Activated T-helper 1 cell treated with Interleukin-2 at 50 U/mL for 16 hours (primary cell): ENCODE results near the gene FGGY.

ENCODE experiments used
- DNase-seq: peaks from one replicate; pipeline ENCODE4 v3.0.0-alpha.2; 2020; ENCODE audit warnings: low read depth

Gene FGGY

DNA sequence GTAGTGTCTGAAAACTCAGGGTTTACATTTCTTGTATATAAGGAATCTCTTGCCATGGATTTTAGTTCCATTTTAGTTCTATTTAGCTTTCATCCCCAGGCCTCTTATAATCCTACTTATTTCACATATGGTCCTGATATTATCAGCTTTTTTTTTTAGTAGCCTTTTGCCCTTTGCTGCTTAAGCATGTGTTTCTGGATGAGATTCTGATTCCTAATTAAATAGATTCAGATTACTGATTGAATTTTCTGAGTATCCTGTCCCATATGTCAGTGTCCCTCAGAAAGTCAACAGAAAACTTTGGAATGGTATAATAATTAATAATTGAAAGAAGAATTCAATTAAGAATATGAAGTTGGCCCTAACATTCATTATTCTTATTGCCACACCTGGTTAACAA, 383.1 kb downstream of the FGGY start:
- no peak for DNase-seq

DNA sequence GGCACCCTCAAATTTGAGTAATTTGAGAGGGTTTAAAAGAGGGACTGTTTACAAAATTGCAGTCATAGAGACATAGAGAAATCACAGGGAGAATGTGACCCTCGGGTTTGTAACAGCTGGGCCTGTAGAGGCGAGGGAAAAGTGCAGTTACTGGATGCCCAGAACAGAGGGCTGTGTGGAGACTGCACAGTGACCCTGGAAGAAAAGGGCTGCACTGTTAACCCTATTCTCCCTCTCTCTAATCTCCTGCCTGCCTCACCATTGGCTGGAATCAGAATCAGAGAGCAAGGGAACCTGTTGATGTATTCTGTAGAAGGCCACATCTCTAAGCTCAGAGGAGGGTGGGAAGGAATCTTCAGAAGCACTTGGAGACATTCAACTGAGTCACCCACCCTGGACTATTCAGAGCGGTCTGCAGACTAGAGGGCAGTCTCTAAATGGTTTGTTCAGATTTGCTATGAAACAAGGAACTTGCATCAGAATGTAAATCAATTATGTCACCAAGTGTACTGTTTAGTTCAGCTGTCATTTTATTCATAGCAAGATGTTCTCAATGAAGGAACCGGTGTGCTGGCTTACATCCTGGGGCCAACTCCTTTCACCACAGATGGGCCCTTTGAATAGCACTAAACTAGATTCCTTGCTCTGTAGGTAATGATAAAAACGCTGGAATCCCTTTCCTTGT, 385.6 kb downstream of the FGGY start:
- DNase-seq, result no peak

DNA sequence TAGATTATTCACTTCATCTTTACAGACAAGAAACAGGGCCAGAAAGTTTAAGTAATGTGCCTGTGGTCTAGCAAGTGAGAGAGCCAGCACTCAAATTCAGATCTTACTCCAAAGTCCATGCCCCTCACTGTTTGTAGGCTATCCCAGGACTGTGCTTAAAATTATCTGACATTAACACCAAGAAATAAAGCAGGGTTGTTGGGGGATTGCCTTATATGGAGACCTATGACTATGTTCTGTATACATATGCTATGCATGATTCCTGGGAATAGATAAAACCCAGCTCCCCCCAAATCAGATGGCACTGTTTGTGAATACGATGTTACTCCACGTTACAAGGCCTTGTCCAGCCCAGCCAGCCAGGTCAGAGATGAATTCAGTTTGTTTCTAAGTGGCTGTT, 386.3 kb downstream of the FGGY start:
- DNase-seq, result no peak

DNA sequence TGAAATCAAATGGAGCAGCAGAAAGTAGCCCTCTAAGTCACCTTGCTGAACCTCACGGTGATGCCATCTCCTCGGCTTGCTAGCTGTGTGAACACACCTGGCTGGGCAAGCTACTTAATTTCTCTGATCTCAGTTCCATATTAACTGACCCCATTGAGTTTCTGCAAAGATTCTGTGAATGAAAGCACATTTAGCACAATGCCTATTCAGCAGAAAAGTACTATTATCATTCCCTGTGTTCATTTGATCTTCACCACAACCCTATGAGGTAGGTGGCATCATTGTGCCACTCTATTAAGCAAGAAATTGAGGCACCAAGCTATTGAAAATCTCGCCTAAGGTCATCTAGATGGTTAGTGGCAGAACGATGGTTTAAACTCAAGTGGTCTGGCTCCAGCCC, 387.8 kb downstream of the FGGY start:
- DNase-seq, result no peak

DNA sequence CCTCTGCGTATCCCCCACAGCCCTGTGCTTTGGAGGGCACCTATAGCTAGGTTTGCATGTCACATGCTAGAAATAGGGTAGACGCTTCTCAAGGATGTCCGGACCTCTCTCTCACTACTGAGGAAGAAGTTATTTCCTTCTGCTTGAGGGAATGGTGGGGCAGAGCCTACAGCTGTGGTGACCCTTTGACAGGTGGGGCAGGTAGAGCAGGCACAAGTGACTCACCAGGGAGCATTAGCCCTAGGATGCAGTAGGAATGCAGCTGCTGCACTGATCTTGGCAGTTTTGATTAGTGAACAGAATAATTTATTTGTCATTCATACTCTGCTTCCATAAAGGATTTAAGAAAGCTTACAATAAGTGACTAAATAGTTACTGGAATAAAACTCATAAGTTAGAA, 388.2 kb downstream of the FGGY start:
- no peak for DNase-seq

DNA sequence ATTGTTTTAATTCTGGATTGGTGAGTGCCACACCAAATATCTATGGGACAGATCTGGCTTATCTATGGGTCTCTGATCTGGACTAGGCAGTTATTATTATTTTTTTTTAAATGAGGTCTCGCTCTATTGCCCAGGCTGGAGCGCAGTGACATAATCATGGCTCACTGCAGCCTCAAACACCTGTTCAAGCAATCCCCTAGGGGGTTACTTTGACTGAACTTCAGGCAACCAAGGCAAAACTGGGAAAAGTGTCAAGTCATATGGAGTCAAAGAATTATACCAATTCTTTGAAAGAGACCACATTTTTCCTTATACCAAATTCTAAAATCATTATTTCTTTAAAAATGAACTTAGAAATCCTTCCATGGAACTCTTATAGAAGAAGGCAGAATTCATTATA, 388.8 kb downstream of the FGGY start:
- no peak for DNase-seq

DNA sequence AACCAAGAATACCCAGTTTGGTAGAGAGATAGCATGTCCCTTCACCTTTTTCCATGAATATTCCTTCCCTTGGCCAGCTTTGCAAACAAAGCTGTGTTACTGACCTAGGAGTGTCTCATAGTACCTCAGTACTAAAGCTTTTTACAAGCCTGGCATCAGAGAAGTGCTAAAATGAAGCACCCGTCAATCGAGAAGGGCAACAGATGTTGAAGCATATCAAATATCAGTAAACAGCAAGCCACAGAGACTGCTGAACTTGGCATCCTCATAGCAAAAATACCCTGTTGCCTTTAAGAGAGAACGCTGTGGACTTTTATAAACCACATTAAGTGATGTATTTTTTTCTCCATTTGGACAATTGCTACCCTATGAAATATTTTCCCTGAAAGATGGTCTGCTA, 389.3 kb downstream of the FGGY start:
- no peak for DNase-seq

DNA sequence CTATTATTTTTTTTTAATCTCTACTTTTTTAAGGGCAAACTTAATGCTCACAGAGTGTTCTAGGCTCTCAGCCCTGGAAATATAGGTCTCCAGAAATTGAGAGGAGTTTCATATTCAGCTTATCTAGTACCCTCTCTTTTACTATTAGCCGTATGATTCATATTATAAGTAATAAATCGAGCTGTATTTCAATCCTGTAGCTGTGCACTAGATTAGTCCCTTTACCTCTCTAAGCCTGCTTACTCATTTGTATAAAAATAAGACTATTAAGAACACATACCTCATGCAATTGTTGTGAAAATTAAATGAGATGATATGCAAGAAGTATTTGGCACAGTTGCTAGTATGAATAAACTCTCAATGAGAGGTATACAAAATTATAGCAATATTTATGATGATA, 389.7 kb downstream of the FGGY start:
- no peak for DNase-seq

DNA sequence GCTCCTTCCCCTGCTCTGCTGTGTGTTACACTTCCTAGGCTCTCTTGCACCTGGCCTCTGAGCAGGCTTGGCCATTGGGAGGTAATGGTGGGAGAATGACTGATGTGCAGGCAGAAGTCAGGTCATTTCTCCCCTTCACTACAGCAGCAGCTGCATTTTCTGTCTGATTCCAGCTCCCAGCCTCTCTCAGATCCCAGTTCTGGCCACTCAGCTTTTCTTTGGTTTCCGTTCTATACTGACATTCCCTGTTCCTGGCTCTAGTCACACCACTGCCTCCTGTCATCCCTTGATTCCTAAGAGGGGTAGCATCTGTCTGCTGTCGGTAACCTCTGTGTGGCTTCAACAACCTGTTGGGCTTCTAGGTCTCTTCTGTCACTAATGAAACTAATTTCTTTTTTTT, 390.2 kb downstream of the FGGY start:
- DNase-seq, result no peak

DNA sequence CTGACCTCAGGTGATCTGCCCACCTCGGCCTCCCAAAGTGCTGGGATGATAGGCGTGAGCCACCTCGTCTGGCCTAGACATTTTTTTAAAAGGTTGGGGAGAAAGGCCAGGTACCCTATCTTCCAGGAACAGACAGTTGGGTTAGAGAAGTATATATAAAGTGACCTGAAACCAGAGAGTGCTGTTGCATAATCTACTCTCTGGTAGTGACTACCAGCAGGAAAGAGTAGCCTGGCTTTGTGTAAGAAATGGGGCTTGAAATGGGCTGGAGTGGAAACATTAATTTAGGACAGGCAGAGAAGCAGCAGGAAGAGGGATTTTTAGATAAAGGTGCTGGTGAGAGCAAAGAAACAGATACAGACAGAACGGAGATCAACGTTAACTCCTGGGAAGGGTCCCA, 392.1 kb downstream of the FGGY start:
- no peak for DNase-seq

DNA sequence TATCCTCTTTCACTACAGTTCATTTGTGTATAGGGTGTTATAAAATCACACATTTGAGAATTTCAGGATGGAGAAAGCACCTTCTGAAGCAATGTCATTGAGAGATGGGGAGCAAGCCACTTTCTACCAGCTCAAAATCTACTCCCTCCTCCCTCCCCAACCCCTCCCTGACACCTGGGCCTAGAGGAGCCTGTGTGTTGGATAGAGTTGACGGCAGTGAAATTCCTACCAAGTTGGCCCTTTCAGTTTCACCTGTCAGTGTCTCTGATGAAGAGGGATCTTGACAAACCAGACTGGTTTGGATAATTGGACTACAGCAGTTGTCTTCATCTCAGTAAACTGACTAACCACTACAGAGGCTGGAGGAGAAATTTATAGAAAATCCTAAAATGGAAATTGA, 392.8 kb downstream of the FGGY start:
- no peak for DNase-seq

DNA sequence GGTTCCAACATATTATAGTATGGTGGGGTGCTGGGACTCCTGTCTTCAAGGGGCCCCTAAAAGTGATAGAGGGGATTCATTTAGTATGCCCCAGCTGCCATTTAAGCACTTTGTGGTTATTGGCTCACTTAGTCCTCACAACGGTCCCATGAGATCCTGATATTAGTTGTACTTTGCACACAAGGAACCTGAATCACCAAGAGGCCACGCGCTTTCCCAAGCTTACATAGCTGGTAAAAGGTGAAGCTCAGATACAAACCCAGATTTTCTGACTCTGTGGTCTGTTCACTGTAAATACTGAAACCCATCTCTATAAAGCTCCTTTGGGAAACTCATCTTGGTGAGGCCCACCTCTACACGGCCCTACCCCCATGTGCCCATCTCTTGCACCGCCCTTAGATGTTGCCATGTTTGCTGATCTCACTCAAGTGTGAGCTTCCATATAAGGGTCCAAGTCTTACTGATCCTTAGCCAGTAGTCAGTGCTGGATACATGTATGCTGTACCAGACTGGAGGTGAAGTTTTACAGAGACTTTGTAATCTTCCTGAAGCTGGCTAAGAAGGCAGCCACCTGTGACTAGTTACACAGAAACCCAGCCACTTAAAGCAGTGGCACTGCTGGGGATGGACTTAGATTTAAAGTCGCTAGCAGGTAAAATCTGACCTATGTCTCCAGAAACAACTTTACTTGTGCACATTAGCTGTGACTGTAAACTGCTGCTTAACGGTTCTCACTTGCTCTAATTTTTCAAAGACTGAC, 393.5 kb downstream of the FGGY start:
- no peak for DNase-seq

DNA sequence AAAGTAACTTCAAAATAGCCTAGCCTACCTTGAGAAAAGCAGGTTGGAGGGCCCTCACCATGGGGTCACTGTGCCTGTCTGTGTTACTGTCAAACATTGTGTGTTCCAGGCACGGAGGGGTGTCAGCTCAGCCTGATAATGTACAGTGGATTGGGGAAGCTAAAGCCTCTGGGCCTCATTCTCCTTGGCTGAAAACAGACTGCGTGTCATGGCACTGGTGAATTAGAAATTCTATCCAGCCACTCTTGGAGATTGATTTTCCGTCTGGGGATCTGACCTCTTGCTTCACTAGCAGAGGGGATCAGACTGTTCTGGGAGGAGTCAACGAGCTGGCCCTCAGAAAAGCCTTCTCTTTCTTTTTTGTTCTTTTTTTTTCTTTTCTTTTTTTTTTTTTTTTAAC, 394.4 kb downstream of the FGGY start:
- DNase-seq, result no peak

DNA sequence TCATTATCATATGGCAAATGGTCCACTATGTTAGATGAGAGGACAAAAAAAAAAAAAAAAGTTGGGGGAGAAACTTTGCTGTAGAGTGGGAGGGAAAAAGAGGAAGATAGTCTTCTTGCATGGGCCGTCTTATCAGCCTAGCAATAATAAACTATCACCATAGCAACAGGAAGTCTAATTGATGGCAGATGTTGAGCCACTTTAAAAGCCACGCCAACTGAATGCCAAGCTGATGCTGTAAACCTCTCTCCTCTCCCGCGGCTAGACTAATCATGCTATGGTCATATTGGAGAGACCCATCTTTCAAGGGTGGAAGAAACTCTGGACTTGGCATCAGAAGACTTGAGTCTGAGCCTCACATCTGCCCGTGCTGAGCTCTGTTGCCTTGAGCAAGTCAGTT, 395.7 kb downstream of the FGGY start:
- DNase-seq, result no peak

DNA sequence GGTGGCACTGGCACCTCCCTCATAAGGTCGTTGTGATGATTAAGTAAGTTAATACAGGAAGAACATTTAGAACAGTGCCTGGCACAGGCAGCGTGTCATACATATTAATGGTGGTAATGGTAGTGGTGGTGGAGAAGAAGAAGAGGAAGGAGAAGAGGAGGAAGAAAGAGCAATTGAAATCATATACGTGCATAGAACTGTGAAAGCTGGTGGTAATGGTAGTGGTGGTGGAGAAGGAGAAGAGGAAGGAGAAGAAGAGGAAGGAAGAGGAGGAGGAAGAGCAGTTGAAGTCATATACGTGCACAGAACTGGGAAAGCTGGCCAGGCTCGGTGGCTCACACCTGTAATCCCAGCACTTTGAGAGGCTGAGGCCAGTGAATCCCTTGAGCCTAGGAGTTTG, 396.5 kb downstream of the FGGY start:
- no peak for DNase-seq

DNA sequence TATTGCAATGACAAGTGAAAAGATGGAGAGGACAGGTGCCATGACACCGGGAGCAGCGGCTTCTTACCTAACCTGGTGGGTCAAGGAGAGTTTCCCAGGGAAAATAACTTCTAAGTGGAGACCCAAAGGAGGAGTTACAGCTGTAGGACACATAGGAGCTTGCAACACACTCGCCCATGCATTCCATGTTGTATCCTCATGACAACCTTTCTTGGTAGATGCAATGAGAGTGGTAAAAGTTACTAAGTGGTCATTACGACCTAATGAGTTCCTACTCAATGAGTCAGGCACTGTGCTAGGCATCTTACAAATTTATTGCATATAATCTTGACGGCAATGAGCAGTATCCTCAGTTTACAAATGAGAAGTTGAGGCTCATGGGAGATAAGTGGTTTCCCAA, 398.4 kb downstream of the FGGY start:
- DNase-seq, result no peak

DNA sequence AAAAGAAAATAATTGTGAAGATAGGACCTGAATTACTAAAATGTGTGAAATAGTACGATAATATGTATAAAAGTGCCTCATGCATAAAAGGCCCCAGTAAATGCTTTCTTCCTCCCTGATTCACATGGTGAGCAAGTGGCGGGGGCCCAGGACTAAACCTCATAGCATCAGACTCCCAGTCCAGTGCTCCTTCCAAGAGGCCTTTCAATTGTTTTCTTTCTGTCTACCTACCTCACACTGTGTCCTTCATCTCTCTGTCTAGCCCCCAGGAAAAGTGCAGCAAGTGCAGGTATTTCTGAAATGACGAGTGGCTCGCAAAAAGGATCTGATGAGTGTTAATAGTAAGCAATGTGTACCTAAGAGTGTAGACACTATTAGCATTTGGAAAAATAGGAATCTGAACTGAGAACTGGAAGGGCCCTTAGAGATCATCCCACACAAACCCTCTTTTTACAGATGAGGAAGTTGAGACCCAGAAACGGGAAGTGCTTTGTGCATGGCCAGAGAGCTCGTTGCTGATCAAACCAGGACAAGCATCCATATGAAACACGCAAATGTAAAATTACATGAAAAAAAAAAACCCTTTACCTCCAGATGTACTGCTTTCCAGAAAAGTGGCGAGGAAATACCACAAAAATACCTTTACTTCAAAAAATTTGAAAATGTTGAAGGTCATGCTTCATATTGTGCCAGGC, 399.7 kb downstream of the FGGY start:
- no peak for DNase-seq

DNA sequence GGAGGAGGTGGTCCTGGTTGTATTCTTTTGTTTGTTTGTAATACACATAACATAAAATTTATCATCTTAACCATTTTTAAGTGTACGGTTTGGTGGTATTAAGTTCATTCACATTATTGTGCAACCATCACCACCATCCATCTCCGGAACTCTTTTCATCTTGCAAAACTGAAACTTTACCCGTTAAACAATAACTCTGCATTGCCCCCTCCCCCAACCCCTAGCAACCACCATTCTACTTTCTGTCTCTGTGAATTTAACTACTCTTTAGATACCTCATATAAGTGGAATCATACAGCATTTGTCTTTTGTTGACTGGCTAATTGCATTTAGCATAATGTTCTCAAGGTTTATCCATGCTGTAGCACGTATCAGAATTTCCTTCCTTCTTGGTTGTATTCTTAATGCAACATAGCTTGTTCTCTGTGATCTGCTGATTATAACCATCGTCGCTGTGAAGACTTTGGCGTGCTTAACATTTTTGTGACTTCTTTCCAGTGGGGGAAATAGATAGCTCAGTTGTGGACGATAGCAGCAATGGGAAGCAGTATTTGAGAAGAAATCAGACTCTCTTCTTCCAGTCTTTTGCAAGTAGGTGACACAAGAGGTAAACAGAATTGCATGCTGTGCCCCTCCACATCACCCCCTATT, 400.4 kb downstream of the FGGY start:
- DNase-seq, result no peak

DNA sequence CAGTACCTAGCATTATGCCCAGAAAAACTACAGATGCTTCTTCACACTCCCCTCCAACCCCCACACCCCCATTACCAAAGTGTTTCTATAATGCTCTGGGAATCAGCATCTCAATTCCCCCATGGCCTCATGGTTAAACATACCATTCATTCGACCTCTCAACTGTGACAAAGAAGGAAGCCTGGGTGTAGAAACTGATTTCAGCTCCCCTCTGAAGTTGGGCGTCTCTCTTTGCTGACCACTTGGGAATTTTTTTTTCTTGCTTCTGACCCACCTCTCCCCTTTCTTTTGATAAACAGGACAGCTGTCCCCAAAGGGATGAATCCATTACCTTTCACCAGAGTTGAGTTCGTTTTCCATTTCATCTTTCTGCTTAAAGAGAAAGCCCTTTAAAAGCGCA, 401.5 kb downstream of the FGGY start:
- no peak for DNase-seq

DNA sequence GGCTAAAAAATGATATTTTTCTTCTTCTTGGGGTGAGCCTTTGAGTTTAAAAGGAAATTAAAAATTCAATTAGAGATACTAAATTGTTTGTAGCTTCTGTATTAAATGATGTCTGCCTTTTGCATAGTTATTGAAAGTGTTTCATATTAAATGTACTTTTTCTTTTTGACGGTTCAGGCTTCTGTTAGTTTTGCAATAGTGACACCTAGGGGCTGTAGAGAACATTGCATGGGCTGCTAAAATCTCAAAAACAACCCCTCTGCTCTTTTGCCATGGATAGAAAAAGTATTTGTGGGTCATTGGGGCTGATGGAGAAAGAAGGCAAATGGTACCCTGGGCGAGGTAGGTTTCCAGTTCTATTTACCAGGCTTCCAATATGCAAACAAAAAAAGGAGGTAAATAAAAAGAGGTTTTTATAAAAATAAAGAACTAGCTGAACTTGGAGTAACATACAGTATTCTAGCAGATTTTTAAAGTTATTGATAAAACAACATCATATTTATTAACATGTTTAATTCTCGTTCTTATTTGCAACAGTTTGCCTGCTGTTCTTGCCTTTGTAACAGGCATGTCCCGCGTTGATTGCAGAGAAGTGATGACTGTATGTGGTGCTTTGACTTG, 402.4 kb downstream of the FGGY start:
- no peak for DNase-seq

DNA sequence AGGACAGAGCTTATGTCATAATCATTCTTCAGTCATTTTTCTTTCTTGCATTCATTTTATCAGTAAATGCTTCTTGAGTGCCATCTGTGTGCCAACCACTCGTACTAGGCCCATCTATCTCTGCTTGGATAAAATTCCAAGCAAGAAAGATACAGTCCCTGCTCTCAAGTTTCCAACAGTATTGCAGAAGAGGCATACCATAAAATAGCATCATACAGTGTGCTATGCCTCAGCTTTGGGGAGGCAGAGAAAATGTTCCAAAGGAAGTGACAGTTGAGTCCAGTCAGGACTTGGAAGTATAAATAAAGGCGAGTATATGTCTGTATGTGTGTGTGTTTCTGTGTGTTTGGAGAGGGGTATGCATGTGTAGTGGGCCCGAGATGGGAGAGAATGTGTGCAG, 404.5 kb downstream of the FGGY start:
- no peak for DNase-seq

DNA sequence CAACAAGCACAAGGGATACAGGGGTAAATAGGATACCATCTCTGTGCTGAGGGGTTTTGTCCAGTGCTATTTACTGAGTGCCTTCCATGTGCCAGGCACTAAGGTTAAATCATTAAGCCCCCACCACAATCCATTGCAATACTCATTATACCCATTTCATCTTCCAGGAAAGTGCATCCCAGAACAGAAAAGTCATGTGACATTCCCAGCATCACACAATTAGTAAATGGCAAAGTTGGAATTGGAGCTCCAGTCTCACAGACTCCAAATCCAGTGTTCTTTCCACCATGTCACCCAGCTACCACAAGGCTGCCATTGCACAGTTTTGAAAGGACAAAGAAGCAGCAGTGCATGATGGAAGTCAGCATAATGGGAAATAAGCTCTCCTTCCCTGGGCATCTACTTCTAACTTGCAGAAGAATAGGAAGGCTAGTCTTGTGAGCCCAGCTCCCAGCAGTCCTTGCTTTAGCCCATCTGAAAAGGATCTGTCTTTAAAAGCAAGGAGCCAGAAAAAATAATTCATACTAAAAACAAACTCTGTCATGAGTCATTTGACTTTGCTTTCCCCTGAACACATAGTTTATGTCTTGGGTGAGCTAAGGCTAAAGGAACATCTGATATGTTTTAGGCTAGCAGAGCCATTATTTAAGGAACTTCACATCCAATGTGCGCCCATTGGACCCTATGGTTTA, 406.5 kb downstream of the FGGY start:
- DNase-seq, result no peak
